Measurements from ENCODE around the gene ELAVL1.

Gene ELAVL1

GRCh38 chr19:7983995-7984837 lies 21.2 kb downstream of the ELAVL1 start:
- no peak for DNase-seq

GRCh38 chr19:7983286-7983950 lies 22.0 kb downstream of the ELAVL1 start:
- no peak for DNase-seq

- no peak for DNase-seq
Measured at GRCh38 chr19:7982651-7983099, 22.8 kb downstream of the ELAVL1 start.

- DNase-seq, result no peak
Measured at GRCh38 chr19:7982103-7982502, 23.3 kb downstream of the ELAVL1 start.

GRCh38 chr19:7981661-7982060 lies 23.8 kb downstream of the ELAVL1 start:
- DNase-seq, result no peak

GRCh38 chr19:7981199-7981598 lies 24.2 kb downstream of the ELAVL1 start:
- no peak for DNase-seq

- DNase-seq, result no peak
Measured at GRCh38 chr19:7980635-7981121, 24.8 kb downstream of the ELAVL1 start.

- no peak for DNase-seq
Measured at GRCh38 chr19:7980168-7980567, 25.3 kb downstream of the ELAVL1 start.

GRCh38 chr19:7979559-7979958 lies 25.9 kb downstream of the ELAVL1 start:
- no peak for DNase-seq

- no peak for DNase-seq
Measured at GRCh38 chr19:7979011-7979410, 26.4 kb downstream of the ELAVL1 start.

- no peak for DNase-seq
Measured at GRCh38 chr19:7978179-7978825, 27.1 kb downstream of the ELAVL1 start.

- DNase-seq, result no peak
Measured at GRCh38 chr19:7977723-7978040, 27.8 kb downstream of the ELAVL1 start.

- DNase-seq, result no peak
Measured at GRCh38 chr19:7977021-7977722, 28.3 kb downstream of the ELAVL1 start.

- no peak for DNase-seq
Measured at GRCh38 chr19:7976461-7976860, 29.0 kb downstream of the ELAVL1 start.

- no peak for DNase-seq
Measured at GRCh38 chr19:7975037-7975436, 30.4 kb downstream of the ELAVL1 start.

GRCh38 chr19:7973883-7974282 lies 31.6 kb downstream of the ELAVL1 start:
- DNase-seq, result no peak

GRCh38 chr19:7971553-7972520 lies 33.6 kb downstream of the ELAVL1 start:
- DNase-seq, result no peak

GRCh38 chr19:7970716-7971448 lies 34.6 kb downstream of the ELAVL1 start:
- DNase-seq, result peak in 1 of 5 donors; percentile 8

GRCh38 chr19:7969555-7969939 lies 35.9 kb downstream of the ELAVL1 start:
- no peak for DNase-seq

- no peak for DNase-seq
Measured at GRCh38 chr19:7968796-7969554, 36.5 kb downstream of the ELAVL1 start.
